Smooth muscle cell (in vitro differentiated cells): ENCODE data around the gene PPP1CC. TPM values are rescaled to one million over a fixed set of nuclear protein-coding genes. Genes with fewer than 3 reads are reported as not detected.

ENCODE experiments used
- DNase-seq: peaks from one replicate; lab custom pipeline; 2025; ENCODE audit not compliant: unreplicated experiment; lab: John Stamatoyannopoulos, UW
- H2AFZ ChIP-seq: fragments of 200-600 bp; sonication (generic); 2 replicates; pipeline ENCODE4 v1.6.0; 2016; ENCODE audit warnings: antibody characterized with exemption, low read depth, mild to moderate bottlenecking
- H3F3A ChIP-seq: fragments of 200-600 bp; sonication (generic); 2 replicates; pipeline ENCODE4 v1.6.0; 2017; ENCODE audit warnings: antibody characterized with exemption, low read depth
- H3K27ac ChIP-seq: fragments of 200-600 bp; sonication (generic); 2 replicates; pipeline ENCODE4 v1.5.1; 2016; ENCODE audit warnings: low read depth, mild to moderate bottlenecking
- H3K27me3 ChIP-seq: fragments of 200-600 bp; sonication (generic); 2 replicates; pipeline ENCODE4 v1.6.1; 2016; ENCODE audit warnings: low read depth, mild to moderate bottlenecking
- H3K36me3 ChIP-seq: fragments of 200-600 bp; sonication (generic); 2 replicates; pipeline ENCODE4 v1.5.1; 2016; ENCODE audit warnings: low read depth
- H3K4me1 ChIP-seq: fragments of 200-600 bp; sonication (generic); 2 replicates; pipeline ENCODE4 v1.5.1; 2016; ENCODE audit warnings: low read depth
- H3K4me2 ChIP-seq: fragments of 200-600 bp; sonication (generic); 2 replicates; pipeline ENCODE4 v1.6.0; 2016; ENCODE audit warnings: mild to moderate bottlenecking
- H3K4me3 ChIP-seq: fragments of 200-600 bp; sonication (generic); 2 replicates; pipeline ENCODE4 v1.5.1; 2016; ENCODE audit warnings: mild to moderate bottlenecking
- H3K79me2 ChIP-seq: fragments of 200-600 bp; sonication (generic); 2 replicates; pipeline ENCODE4 v1.6.0; 2016; ENCODE audit warnings: low read depth, mild to moderate bottlenecking
- H3K9ac ChIP-seq: fragments of 200-600 bp; sonication (generic); 2 replicates; pipeline ENCODE4 v1.6.0; 2016; ENCODE audit warnings: low read depth
- H3K9me3 ChIP-seq: fragments of 200-600 bp; sonication (generic); replicated peaks from 2 replicates; pipeline ENCODE4 v1.5.1; 2016; ENCODE audit warnings: low read depth
- H4K20me1 ChIP-seq: fragments of 200-600 bp; sonication (generic); 2 replicates; pipeline ENCODE4 v1.6.0; 2016; ENCODE audit warnings: low read depth
- CTCF ChIP-seq: fragments of 200-600 bp; sonication (generic); IDR thresholded peaks from 2 replicates; pipeline ENCODE4 v1.5.1; 2017; ENCODE audit warnings: borderline replicate concordance, mild to moderate bottlenecking, antibody characterized with exemption; ENCODE audit not compliant: insufficient read depth, poor library complexity, severe bottlenecking
- WGBS: methylation state at CpG from one replicate; pipeline ENCODE4 v1.1.7; 2016; ENCODE audit warnings: low lambda C conversion rate; 5-methylcytosine and 5-hydroxymethylcytosine counted together
- polyA plus RNA-seq: library from polyadenylated mRNA; unstranded; fragments of >200 nt; fragmentation: Nextera tagmentation; extraction: Ambion mirVana; gene quantifications from 2 replicates; pipeline ENCODE4 v1.2.1, GENCODE V29; 2016
- total RNA-seq: library from RNA; depleted of rRNA; stranded (reverse); fragments of >200 nt; gene quantifications from 2 replicates; pipeline ENCODE4 v1.2.3, GENCODE V29; 2014

Gene PPP1CC
- total and polyA plus RNA-seq, 2 experiments from 2014 or later: 34.9 to 105 TPM

- DNase-seq: no peak
- H4K20me1 ChIP-seq: no peaks in the 10 kb centered on the region
- H3K4me3 ChIP-seq: no peak overlapping the region
- H3K4me2 ChIP-seq: no peak overlapping the region
- no peaks in the 10 kb centered on the region for H3K36me3 ChIP-seq
- no peak overlapping the region for H2AFZ ChIP-seq
- TF ChIP-seq CTCF: no peak
- no peaks in the 10 kb centered on the region for H3K9me3 ChIP-seq
- no peak overlapping the region for H3K27ac ChIP-seq
- H3K27me3 ChIP-seq: no peaks in the 10 kb centered on the region
- H3K79me2 ChIP-seq: no peaks in the 10 kb centered on the region
- no peak overlapping the region for H3K9ac ChIP-seq
- H3F3A ChIP-seq: no peaks in the 10 kb centered on the region
- 89% methylated on average over 7 of the region's 7 CpGs for WGBS
- H3K4me1 ChIP-seq: no peaks in the 10 kb centered on the region
Observed at GRCh38 chr12:110778833-110779577, 36.3 kb upstream of the PPP1CC start.

GRCh38 chr12:110776410-110776809, 33.7 kb upstream of the PPP1CC start:
- H4K20me1 ChIP-seq: no peaks in the 10 kb centered on the region
- no peaks in the 10 kb centered on the region for H3K27me3 ChIP-seq
- DNase-seq: no peak
- no peak overlapping the region for H3K4me3 ChIP-seq
- H3F3A ChIP-seq: no peaks in the 10 kb centered on the region
- no peak for TF ChIP-seq CTCF
- H3K36me3 ChIP-seq: no peaks in the 10 kb centered on the region
- H3K4me1 ChIP-seq: no peaks in the 10 kb centered on the region
- no peaks in the 10 kb centered on the region for H3K9me3 ChIP-seq
- H3K4me2 ChIP-seq: no peak overlapping the region
- WGBS: 50% methylated on average over 4 of the region's 4 CpGs
- H2AFZ ChIP-seq: no peak overlapping the region
- H3K9ac ChIP-seq: no peak overlapping the region
- H3K27ac ChIP-seq: no peak overlapping the region
- H3K79me2 ChIP-seq: no peaks in the 10 kb centered on the region

GRCh38 chr12:110775997-110776396, 33.3 kb upstream of the PPP1CC start:
- WGBS: 89% methylated on average over 1 of the region's 1 CpG
- no peak for TF ChIP-seq CTCF

GRCh38 chr12:110774824-110775223, 32.1 kb upstream of the PPP1CC start:
- Histone ChIP-seq H3K9ac (no peak overlapping the region), H3K9me3 (no peaks in the 10 kb centered on the region), H3K36me3 (no peaks in the 10 kb centered on the region), H2AFZ (no peak overlapping the region), H3K4me1 (no peaks in the 10 kb centered on the region), H3F3A (no peaks in the 10 kb centered on the region), H3K27me3 (no peaks in the 10 kb centered on the region), H4K20me1 (no peaks in the 10 kb centered on the region), H3K4me3 (no peak overlapping the region), H3K4me2 (no peak overlapping the region), H3K79me2 (no peaks in the 10 kb centered on the region), H3K27ac (no peak overlapping the region)
- WGBS: 97% methylated on average over 2 of the region's 2 CpGs
- DNase-seq: no peak
- TF ChIP-seq CTCF: no peak

More at GRCh38 chr12:110775997-110776396, 33.3 kb upstream of the PPP1CC start:
- Histone ChIP-seq H3K4me3 (no peak overlapping the region), H3K27ac (no peak overlapping the region), H3K9me3 (no peaks in the 10 kb centered on the region), H3K4me2 (no peak overlapping the region), H3K36me3 (no peaks in the 10 kb centered on the region), H3K9ac (no peak overlapping the region), H3F3A (no peaks in the 10 kb centered on the region), H4K20me1 (no peaks in the 10 kb centered on the region), H3K27me3 (no peaks in the 10 kb centered on the region), H3K79me2 (no peaks in the 10 kb centered on the region), H2AFZ (no peak overlapping the region), H3K4me1 (no peaks in the 10 kb centered on the region)
- DNase-seq: no peak
